Loucy (cell line): ENCODE data around the gene BAZ1A.

ENCODE experiments used
- EZH2phosphoT487 ChIP-seq: fragments of 200-600 bp; IDR thresholded peaks from 2 replicates; pipeline ENCODE4 v1.6.1; 2018; ENCODE audit warnings: antibody characterized with exemption, mild to moderate bottlenecking, moderate library complexity, borderline replicate concordance
- TF ChIP-seq, protein P1 (sequence below): fragments of 200-600 bp; sonication (generic); conservative IDR thresholded peaks from 2 replicates; pipeline ENCODE4 v1.5.1; 2014; ENCODE audit warnings: mild to moderate bottlenecking, antibody characterized with exemption, low read length

DNA sequence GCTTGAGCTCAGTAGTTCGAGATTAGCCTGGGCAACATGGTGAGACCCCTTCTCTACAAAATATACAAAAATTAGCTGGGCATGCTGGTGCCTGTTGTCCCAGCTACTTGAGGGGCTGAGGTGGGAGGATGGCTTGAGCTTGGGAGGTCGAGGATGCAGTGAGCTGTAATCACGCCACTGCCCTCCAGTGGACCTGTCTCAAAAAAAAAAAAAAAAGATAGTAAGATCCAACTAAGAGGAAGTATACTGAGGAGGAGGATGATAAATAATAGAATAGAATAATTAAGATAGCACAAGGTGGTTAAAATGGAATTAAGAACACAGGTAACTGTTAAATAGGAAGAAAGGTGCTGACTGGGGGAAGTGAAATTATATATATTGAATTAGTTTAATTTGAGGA lies 37.0 kb upstream of the BAZ1A start:
- TF ChIP-seq, protein P1, sequence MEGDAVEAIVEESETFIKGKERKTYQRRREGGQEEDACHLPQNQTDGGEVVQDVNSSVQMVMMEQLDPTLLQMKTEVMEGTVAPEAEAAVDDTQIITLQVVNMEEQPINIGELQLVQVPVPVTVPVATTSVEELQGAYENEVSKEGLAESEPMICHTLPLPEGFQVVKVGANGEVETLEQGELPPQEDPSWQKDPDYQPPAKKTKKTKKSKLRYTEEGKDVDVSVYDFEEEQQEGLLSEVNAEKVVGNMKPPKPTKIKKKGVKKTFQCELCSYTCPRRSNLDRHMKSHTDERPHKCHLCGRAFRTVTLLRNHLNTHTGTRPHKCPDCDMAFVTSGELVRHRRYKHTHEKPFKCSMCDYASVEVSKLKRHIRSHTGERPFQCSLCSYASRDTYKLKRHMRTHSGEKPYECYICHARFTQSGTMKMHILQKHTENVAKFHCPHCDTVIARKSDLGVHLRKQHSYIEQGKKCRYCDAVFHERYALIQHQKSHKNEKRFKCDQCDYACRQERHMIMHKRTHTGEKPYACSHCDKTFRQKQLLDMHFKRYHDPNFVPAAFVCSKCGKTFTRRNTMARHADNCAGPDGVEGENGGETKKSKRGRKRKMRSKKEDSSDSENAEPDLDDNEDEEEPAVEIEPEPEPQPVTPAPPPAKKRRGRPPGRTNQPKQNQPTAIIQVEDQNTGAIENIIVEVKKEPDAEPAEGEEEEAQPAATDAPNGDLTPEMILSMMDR = peak; percentile 43
- no peak for TF ChIP-seq EZH2phosphoT487
